ENCODE measurements around the gene MGLL.

DNA sequence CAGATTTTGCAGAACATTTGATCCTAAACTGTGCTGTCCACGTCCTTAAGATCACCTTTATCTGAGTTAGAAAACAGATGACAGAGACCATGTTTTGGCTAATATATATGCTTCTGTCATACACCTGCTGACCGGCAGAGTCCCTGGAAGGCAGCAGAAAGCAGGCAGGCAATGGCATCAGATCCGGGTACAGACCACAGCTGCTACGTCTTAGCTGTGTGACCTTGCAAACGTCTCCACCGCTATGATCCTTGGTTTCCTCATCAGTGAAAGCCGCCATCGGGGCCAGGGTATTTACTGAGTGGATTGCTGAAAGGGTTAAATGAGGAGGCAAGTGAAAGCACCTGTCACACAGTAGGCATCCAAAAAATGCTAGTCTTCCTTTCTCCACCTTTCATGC is 77.4 kb downstream of the MGLL start:
- TF ChIP-seq, protein P1, sequence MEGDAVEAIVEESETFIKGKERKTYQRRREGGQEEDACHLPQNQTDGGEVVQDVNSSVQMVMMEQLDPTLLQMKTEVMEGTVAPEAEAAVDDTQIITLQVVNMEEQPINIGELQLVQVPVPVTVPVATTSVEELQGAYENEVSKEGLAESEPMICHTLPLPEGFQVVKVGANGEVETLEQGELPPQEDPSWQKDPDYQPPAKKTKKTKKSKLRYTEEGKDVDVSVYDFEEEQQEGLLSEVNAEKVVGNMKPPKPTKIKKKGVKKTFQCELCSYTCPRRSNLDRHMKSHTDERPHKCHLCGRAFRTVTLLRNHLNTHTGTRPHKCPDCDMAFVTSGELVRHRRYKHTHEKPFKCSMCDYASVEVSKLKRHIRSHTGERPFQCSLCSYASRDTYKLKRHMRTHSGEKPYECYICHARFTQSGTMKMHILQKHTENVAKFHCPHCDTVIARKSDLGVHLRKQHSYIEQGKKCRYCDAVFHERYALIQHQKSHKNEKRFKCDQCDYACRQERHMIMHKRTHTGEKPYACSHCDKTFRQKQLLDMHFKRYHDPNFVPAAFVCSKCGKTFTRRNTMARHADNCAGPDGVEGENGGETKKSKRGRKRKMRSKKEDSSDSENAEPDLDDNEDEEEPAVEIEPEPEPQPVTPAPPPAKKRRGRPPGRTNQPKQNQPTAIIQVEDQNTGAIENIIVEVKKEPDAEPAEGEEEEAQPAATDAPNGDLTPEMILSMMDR (IDR thresholded peaks at IDR 0.05; ENCODE audit: low read length) = no peak
- TF ChIP-seq EZH2 (IDR thresholded peaks at IDR 0.05; ENCODE audit: borderline replicate concordance, low read length) = no peak

All from OCI-LY1 (cell line).